Measurements from ENCODE around the gene ADAMTSL5. TPM values are rescaled to one million over a fixed set of nuclear protein-coding genes. Genes with fewer than 3 reads are reported as not detected.
"Not testable (repeated sequence)": the region's sequence is repeated elsewhere in the genome, so short reads cannot be mapped to it uniquely, and the experiment has no call there.

Gene ADAMTSL5
- total RNA-seq, 1 donor from 2014 or later = 5.0 TPM

DNA sequence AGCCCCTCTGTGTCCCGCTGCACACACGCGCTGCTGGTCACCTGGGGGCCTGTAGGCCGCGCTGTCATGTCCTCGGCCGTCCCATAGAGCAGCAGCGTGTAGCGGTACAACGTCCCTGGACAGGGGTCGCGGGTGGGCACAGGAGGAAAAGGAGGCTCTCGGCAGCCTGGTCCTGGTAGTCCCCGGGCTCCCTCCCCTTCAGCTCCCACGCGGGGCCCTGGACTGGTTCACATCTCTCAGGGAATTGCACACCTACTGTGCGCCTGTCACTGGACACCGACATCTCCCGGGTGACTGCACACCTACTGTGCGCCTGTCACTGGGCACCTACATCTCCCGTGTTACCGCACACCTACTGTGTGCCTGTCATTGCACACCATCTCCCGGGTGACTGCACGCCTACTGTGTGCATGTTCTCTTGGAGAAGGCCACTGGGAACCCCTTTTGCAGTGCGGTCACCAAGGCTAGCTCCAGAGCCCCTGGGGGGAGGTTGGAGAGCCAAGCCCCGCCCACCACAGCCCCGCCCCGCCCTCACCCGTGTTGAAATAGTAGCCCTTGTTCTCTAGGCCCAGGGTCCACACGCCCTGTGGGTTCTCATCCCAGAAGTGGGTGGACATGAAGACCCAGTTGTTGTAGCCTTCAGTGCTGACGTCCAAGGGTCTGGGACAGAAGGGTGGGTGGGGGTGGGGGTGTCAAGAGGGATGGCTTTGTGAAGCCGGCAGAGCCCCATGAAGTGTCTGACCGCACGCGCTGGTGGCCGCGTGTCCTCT is 30.3 kb downstream of the ADAMTSL5 start:
- intact Hi-C loops (cut with micrococcal nuclease) = no loop called here

DNA sequence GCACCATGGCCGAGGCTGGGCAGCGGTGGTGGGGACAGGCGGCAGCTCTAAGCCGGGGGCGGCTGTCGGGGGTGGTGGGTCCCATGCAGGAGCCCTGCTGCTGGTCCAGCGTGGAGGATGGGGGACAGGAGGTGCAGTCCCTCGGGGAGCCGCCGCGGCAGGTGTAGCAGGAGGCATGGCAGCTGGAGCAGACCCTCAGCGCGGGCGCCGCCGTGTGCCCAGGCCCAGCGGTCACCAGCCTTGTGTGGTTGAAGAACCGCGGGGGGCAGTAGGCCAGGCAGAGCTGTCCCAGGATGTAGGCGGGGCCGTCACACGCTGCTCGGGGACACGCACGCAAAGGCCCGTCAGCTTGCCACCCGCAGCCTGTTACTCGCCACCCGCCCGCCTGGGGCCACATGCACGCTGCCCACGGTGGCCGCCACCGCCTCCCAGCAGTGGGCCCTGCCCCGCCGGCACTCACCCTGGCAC is 30.9 kb downstream of the ADAMTSL5 start:
- intact Hi-C loops (cut with micrococcal nuclease) = no loop called here

DNA sequence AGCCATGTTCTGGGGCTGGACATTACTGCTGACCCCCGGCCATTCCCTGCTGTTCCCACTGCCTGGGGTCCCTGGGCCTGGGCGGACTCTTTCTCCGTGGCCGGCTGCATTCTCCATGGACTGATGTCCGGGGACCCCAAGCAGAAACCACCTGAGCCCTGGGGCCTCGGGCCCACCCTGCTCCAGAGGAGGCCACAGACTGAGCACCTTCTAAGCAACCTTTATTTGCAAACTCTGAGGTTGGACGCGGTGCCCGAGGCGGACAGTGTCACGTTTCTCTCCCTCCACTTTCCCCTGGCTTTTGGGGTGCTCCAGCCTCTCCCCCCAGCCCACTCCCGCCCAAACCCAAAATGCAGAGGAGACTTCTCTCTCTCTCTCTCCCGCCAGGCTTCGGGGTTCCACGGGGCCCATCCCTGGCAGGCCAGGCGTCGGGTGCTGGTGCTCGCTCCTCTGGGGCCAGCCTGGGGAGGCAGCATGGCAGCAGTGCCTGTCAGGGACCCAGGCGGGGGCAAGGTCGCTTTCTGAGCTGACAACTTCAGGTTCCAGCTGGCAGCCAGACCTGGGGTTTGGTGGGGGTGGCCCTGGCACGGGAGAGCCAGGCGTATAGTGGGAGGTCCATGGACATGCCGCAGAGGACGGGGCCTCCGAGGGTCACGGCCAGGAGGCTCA is 31.5 kb downstream of the ADAMTSL5 start:
- intact Hi-C loops (cut with micrococcal nuclease) = no loop called here

DNA sequence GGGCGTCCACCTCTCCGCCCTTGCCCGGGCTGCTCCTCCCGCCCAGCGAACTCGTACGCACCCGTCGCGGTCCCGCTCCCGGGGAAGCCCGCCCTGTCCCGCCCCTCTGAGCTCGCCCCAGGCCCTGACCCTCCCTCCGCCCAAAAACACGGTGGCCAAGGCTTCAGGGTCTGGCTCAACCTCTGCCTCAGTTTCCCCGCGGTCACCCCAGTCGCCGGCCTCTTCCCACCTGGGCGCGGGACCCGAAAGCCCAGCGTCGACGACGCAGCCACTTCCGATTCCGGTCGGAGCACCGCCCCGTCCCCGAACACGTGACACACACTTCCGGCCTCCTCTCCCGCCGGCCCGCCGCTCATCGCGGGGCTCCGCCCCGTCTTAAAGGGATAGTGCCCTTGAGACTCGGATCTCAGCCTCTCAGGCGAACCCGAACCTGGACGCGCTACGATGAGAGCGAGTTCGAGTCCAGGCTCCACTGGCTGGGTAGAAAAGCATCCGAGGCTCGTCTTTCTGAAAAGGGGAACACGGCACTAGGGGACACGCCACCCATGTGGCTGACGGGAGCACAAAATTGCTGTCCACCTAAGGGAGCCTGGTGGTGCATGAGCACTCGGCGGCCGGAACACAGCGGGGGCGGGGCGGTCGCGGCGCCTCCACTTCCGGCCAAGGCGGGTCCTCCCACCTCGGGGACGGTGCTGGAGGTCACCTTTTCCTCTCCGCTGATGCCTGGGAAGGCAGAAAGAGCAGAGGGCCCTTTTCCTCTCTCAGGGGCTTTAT is 33.7 kb downstream of the ADAMTSL5 start, which contains the start of gene C19orf25:
TSS of gene C19orf25 (minus strand) at position 282 of the 774 bp plus-strand sequence. CDS start 312 bp downstream, outside the sequence.
- intact Hi-C loops (cut with micrococcal nuclease) = loop anchor here (1.0 kb wide), 1 partner anchor 11 kb away; the partner anchor contains the start of gene PCSK4

DNA sequence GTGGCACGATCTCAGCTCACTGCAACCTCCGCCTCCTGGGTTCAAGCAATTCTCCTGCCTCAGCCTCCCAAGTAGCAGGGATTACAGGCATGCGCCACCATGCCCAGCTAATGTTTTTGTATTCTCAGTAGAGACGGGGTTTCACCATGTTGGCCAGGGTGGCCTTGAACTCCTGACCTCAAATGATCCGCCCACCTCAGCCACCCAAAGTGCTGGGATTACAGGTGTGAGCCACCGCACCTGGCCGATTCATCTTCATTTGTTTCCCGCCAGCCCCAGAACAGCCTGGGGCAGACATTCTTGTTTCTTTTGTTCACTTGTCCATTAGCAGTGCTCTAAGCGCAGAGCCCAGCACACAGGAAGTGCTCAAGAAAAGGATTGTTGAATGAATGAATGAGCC is 35.8 kb downstream of the ADAMTSL5 start:
- intact Hi-C loops (cut with micrococcal nuclease) = not testable (repeated sequence)

DNA sequence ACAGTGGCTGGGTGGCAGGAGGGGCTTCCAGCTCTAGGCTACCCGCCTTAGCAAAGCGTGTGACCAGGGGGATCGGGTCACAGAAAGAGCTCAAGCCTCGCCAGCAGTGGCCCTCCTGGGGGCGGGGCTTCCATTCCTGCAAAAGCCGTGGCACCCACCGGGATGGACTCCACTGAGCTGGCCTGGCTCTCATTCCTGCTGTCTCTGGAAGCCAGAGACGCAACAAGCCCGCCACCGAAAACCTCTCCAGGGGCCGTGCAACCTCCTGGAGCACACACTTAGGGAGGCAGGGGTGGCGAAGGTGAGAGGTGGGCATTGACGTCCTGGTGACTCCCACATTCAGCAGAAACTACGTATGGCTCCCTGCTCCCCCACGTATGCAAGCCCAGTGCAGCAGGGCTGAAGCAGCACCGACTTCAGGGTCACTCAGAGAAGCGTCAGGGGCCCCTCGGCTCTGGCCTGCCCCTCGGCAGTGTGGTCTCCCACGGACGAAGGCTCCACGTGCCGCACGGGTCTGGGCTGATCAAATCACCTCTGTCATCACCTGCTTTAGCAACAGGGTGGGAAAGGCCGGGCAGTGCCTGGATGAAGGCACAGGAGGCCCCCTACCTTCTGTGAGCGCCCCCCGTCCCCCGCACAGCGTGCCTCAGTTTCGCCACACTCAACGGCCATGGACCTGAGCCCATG is 36.9 kb downstream of the ADAMTSL5 start:
- intact Hi-C loops (cut with micrococcal nuclease) = no loop called here

DNA sequence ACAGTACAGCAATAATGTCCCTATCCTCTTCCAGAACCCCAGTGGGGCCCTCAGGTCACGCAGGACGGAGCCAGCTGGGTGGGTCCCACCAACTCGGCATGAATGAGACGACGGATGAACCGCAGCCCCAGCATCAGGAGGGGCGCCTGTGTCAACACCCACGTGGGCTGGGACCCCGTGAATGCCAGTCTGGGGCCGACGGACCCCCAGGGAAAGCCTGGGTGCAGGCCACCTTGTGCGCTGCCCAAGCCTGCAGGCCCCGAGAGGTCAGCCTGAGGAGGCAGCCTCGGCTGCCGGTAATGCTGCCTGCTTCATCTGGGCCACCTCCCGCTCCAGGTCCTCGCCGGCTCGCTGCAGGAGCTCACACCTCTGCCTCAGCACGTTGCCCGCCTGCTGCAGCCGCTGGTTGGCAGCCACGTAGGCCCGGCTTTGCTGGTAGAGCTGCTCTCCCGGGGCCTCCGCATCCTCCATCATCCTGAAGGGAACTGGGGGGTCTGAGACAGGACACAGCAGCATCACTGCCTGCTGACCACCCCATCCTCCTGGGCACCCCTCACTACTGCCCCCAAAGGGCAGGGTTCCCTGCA is 38.0 kb downstream of the ADAMTSL5 start:
- intact Hi-C loops (cut with micrococcal nuclease) = loop anchor here (5.0 kb wide), 1 partner anchor 37 kb away; the partner anchor contains the start of gene ADAMTSL5

DNA sequence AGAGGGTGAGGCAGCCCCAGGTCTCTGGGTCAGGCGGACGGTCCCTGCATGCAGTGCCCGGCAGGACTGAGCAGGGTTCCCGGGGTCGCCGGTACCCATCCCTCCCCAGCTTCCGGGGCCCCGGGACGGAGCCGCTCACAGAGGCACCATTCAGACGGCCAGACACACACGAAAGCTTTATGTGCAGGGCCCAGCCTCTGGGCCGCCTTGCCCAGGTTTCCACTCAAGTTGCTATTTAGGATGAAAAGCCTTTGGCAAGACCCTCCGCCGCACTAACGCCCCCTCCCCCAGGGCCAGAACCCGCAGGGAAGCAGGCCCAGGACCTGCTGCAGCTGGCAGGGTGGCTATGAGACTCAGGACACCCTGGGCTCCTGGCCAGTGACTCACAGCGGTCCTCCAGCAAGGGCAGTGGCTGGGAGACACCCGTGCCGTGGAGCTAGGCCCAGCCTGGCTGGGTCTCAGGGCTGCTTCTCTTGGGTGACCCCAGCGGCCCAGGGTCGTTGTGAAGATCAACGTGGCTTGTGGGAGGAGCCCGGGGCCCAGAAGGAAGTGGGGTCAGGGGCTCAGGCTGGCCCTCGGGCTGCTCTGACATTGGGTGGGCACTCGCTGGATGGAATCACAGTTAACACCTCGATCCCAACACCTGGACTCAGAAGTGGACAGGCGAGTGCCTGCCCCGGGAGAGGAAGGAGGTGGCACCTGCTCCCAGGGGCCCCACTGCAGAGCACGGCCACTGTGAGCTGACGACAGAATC is 38.6 kb downstream of the ADAMTSL5 start:
- intact Hi-C loops (cut with micrococcal nuclease) = loop anchor here (5.0 kb wide), 1 partner anchor 38 kb away; the partner anchor contains the start of gene ADAMTSL5

DNA sequence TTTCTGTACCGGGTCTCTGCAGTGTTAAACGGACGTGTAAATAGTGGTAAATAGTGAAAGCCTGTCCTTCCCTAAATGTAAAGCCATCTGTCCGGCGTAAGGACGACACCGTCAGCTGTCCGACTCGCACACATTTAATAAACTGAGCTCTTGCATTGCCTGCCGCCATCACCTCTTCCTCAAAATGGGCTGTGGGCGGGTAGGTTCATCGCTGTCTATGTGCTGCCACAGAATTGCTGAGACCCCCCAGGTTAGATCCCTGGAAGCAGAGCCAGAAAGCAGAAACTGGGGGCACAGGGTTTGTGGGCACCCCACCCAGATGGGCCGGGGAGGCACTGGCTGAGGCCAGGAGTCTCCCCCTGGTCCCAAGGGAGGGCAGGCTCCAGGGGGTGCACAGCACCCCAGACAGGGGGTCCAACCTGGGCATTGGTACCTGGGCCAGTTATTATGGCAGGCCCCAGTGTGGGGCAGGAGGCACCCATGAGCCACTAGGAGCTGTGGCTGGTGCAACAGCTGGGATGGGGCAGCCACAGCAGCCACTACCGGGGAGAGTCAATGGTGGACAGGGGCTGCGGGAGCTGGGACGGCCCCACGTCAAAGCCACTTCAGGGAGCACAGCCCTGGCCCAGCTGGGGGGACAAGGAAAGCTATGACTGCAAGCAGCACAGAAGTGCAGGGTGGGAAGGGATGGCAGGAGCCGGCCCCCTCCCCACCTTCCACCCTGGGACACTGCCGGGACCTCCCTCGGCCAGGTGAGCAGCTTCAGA is 39.6 kb downstream of the ADAMTSL5 start:
- intact Hi-C loops (cut with micrococcal nuclease) = loop anchor here (5.0 kb wide), 1 partner anchor 39 kb away; the partner anchor contains the start of gene ADAMTSL5

DNA sequence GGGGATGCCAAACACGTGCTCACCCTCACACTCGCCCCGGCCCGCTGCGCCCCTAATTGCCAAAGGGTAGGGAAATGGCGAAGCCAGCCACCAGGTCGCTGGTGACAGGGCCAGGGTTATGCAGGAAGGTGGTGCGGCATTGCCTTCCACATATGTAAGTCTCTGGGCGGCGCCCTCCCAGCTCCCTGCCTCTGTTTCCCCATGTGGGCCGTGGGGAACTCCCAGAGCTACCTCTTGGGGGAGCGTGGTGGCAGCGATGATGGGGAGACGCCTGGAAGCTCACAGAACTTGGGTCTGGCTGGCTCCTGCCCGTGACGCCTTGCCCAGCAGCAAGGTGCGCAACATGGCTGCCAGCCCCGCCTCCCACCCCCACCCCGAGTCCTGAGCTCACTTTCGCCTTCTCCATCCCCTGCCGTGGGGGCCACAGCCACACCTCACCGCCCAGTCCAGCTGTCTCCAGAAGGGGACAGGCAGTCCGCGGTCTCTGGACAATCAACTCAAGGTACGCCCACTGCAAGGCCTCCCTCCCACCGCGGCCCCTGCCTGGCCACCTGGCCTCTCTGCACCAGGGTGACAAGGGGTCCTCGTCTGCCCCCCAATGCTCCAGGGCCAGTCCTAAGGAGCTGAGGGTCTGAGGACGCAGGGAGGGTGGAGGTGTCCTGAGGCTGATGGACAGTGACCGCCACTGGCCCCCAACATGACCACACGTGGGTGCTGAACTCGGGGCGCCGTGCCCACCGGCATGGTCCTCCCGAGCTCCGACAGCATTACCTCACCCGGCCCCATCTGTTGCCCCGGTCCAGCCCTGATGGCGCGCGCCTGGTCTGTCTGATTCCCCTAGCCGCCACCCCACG is 40.4 kb downstream of the ADAMTSL5 start:
- intact Hi-C loops (cut with micrococcal nuclease) = loop anchor here (5.0 kb wide), 1 partner anchor 40 kb away; the partner anchor contains the start of gene ADAMTSL5

DNA sequence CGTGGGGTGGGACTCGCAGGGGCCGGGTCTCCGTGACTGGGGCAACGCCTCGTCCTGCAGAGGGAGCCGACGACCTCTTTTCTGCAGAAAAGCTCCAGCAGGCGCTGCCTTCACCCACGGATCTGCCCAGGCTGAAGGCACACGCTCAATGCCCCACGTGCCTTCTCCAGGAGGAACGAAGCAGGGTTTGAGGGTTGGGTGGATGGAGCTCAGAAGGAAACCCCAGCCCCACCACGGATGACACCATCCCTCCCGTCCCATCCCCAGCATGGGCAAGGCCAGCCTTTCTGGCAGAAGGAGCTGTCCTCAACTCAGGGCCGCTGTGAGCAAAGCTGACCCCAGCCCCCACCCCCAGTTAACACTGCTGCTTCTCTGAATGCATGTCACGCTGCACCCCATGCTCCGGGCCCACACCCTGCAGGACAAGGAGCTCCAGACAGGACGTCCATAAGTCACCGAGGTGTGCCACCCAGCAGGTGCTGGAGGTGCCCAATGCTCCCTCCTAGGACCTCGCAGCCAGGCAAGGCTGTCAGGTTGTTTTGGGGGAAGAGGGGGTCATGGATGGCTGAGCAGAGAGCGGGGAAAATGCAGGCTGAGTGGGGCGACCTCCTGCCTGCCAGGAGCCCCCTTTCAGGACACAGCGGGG is 41.2 kb downstream of the ADAMTSL5 start:
- intact Hi-C loops (cut with micrococcal nuclease) = loop anchor here (2.0 to 5.0 kb wide), 2 partner anchors 33 to 41 kb away; partner anchors contain the start of genes ADAMTSL5 and RPS15

DNA sequence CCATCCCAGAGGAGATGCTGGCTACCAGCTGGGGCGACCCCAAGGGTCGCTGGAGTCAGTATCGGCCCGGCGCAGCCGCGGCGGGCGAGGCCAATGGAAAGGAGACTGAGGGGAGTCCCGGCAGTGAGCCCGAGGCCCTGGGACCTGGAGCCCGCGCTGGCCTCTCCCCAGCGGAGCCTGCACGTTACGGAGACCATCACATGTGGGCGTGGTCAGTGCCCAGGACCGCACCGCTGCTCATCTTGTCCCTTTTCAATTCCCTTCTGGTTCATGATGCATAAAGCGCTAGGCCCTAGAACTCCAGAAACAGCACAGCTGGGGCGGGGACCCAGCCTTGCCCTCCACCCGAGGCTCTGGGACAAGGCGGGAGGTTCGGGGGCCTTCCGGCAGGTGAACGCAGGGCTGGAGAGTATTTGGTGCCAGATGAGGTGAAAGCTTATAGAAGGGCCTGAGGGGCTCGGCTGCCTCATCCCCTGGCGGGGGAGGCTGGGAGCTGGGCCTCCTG is 41.8 kb downstream of the ADAMTSL5 start:
- intact Hi-C loops (cut with micrococcal nuclease) = loop anchor here (2.0 to 5.0 kb wide), 2 partner anchors 32 to 41 kb away; partner anchors contain the start of genes ADAMTSL5 and RPS15

DNA sequence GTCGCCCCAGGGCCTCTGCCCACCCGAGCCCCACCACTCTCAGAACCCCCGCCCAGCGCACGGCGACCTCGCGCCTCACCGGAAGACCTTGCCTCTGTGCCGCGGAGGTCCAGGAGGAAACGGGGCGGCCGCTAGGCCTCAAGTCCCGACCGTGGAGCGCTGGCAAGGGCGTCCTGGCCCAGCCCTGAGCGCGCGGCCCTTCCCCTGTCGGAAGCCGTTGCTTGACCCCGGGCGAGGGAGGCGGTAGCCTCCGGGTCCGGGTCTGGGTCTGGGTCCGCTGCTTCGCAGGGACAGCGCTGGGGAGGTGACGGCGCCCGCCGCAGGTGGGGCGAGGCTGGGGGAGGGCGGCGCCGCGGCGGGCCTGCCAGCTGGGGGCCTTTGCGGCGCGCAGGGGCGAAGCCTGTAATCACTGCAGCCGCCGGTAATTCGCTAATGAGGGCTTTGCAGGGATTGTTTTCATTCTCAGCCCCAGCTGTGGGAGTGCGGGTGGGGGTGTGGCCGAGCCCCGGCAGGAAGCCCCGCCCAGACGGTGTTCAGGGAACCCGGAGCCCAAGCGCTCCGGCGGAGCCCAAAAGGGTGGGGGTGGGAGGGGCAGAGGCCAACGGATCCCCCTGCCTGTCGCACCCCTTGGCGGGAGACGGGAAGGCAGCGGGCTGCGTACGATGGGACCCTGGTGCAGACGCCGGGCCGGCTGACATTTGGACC is 42.4 kb downstream of the ADAMTSL5 start:
- intact Hi-C loops (cut with micrococcal nuclease) = loop anchor here (2.0 to 5.0 kb wide), 2 partner anchors 32 to 42 kb away; partner anchors contain the start of genes ADAMTSL5 and RPS15

DNA sequence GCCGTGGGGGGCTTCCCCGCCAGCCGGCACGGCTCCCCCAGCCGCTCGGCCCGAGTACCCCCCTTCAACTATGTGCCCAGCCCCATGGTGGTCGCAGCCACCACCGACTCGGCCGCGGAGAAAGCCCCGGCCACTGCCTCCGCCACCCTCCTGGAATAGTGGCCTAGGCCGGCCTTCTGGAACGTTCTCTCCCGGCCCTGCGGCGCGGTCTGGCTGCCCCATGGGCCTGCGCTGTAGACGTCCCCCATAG is 42.8 kb downstream of the ADAMTSL5 start:
- intact Hi-C loops (cut with micrococcal nuclease) = loop anchor here (2.0 to 5.0 kb wide), 2 partner anchors 31 to 42 kb away; partner anchors contain the start of genes ADAMTSL5 and RPS15

DNA sequence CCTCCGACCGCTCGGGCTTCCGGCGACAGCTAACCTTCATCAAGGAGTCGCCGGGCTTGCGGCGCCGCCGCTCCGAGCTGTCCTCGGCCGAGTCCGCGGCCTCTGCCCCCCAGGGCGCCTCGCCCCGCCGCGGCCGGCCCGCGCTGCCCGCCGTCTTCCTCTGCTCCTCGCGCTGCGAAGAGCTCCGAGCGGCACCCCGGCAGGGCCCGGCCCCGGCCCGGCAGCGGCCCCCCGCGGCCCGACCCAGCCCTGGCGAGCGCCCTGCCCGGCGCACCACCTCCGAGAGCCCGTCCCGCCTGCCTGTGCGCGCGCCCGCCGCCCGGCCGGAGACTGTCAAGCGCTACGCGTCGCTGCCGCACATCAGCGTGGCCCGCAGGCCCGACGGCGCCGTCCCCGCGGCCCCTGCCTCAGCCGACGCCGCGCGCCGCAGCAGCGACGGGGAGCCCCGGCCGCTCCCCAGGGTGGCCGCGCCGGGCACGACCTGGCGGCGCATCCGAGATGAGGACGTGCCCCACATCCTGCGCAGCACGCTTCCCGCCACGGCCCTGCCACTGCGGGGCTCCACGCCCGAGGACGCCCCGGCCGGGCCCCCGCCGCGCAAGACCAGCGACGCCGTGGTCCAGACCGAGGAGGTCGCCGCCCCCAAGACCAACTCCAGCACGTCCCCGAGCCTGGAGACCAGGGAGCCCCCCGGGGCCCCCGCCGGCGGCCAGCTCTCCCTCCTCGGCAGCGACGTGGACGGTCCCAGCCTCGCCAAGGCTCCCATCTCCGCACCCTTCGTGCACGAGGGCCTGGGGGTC is 43.4 kb downstream of the ADAMTSL5 start:
- intact Hi-C loops (cut with micrococcal nuclease) = loop anchor here (2.0 to 10.0 kb wide), 3 partner anchors 31 to 285 kb away; partner anchors contain the start of genes ADAMTSL5, ONECUT3 and RPS15
